Neural cell (in vitro differentiated cells): ENCODE results near the gene ATG2B.

ENCODE experiments used
- CTCF ChIP-seq: fragments of 450-650 bp; IDR thresholded peaks from 2 replicates; pipeline ENCODE4 v1.5.1; 2014; ENCODE audit warnings: antibody characterized with exemption, mild to moderate bottlenecking, moderate library complexity; ENCODE audit not compliant: poor library complexity, severe bottlenecking
- EP300 ChIP-seq: fragments of 450-650 bp; conservative IDR thresholded peaks from 2 replicates; pipeline ENCODE4 v1.6.1; 2014; ENCODE audit warnings: antibody characterized with exemption, mild to moderate bottlenecking, moderate library complexity; ENCODE audit not compliant: poor library complexity, severe bottlenecking
- EZH2 ChIP-seq: fragments of 200-600, 300-800 bp; shearing (Covaris generic), sonication (generic); IDR thresholded peaks from 2 replicates; pipeline ENCODE4 v1.6.1; 2014; ENCODE audit warnings: antibody characterized with exemption, low read length, borderline replicate concordance, mild to moderate bottlenecking; ENCODE audit not compliant: insufficient read depth, poor library complexity, severe bottlenecking
- MXI1 ChIP-seq: fragments of 450-650 bp; conservative IDR thresholded peaks from 2 replicates; pipeline ENCODE4 v1.6.1; 2014; ENCODE audit warnings: antibody characterized with exemption, mild to moderate bottlenecking; ENCODE audit not compliant: poor library complexity, severe bottlenecking
- POLR2AphosphoS5 ChIP-seq: IDR thresholded peaks from 2 replicates; pipeline ENCODE4 v1.6.1; 2012
- RAD21 ChIP-seq: fragments of 450-650 bp; conservative IDR thresholded peaks from 2 replicates; pipeline ENCODE4 v1.6.1; 2014; ENCODE audit warnings: antibody characterized with exemption, mild to moderate bottlenecking, moderate library complexity
- SMC3 ChIP-seq: fragments of 450-650 bp; conservative IDR thresholded peaks from 2 replicates; pipeline ENCODE4 v1.6.1; 2014; ENCODE audit warnings: antibody characterized with exemption, mild to moderate bottlenecking, moderate library complexity; ENCODE audit not compliant: poor library complexity
- TAF1 ChIP-seq: IDR thresholded peaks from 2 replicates; pipeline ENCODE4 v1.6.1; 2012; ENCODE audit warnings: low read depth

- no peak for TF ChIP-seq CTCF
- no peak for TF ChIP-seq EP300
- TF ChIP-seq POLR2AphosphoS5, result no peak
- TF ChIP-seq TAF1, result no peak
- TF ChIP-seq EZH2, result no peak
- TF ChIP-seq RAD21, result no peak
- TF ChIP-seq MXI1, result no peak
- no peak for TF ChIP-seq SMC3
These were observed 125.5 kb downstream of the ATG2B start for GRCh38 chr14:96237641-96238040.
